HuH-7 (cell line): ENCODE data around the gene CLDN9.

Experiments used
- DNase-seq: peaks from one replicate; pipeline ENCODE4 v3.0.0; 2011; ENCODE audit warnings: low spot score

The CLDN9 gene

GRCh38 chr16:3056336-3057180 lies 43.8 kb downstream of the CLDN9 start:
- DNase-seq, result no peak

- DNase-seq, result no peak
Observed at GRCh38 chr16:3057181-3058138, 44.7 kb downstream of the CLDN9 start.

GRCh38 chr16:3058139-3059030 lies 45.7 kb downstream of the CLDN9 start:
- DNase-seq, result no peak

GRCh38 chr16:3059041-3059722 lies 46.5 kb downstream of the CLDN9 start:
- DNase-seq, result peak; percentile 79

- DNase-seq, result no peak
Observed at GRCh38 chr16:3059723-3060242, 47.1 kb downstream of the CLDN9 start.

- DNase-seq, result no peak
Observed at GRCh38 chr16:3060339-3061127, 47.8 kb downstream of the CLDN9 start.

GRCh38 chr16:3062553-3062952 lies 49.8 kb downstream of the CLDN9 start:
- DNase-seq, result no peak

- no peak for DNase-seq
Observed at GRCh38 chr16:3063625-3064386, 51.1 kb downstream of the CLDN9 start.
